ENCODE results near the gene CCT8. TPM values are rescaled to one million over a fixed set of nuclear protein-coding genes. Genes with fewer than 3 reads are reported as not detected.
A peak's percentile ranks its signal among the peaks of the same experiment; 100 is the strongest.

The CCT8 gene
- total RNA-seq, 1 experiment from 2014 or later = 128 TPM

GRCh38 chr21:29091033-29091432 is 17.6 kb upstream of the CCT8 start:
- Histone ChIP-seq H3K4me3 (no peak overlapping the region), H3K9me3 (ENCODE audit: insufficient read depth, low read depth) (no peaks in the 10 kb centered on the region), H3K4me2 (0 out of 2 replicates have a peak overlapping the region, but pooled peaks have one; percentile 26), H3K79me2 (ENCODE audit: low read depth) (no peaks in the 10 kb centered on the region), H3K27me3 (ENCODE audit: insufficient read depth, low read depth) (no peaks in the 10 kb centered on the region), H3K4me1 (replicated peaks; ENCODE audit: insufficient read depth) (peaks cover 16% of the 10 kb centered on the region), H3K9me2 (ENCODE audit: insufficient read depth) (no peaks in the 10 kb centered on the region), H4K20me1 (ENCODE audit: insufficient read depth) (no peaks in the 10 kb centered on the region), H3F3A (ENCODE audit: insufficient read depth, low read depth) (no peaks in the 10 kb centered on the region), H2AFZ (no peak overlapping the region), H3K27ac (no peak overlapping the region), H3K36me3 (ENCODE audit: low read depth) (no peaks in the 10 kb centered on the region)
- intact Hi-C loops (cut with micrococcal nuclease; ENCODE audit: unreplicated experiment) = loop anchor here (2.0 kb wide), 3 partner anchors 74 to 758 kb away; partner anchors contain the start of gene BACH1
- ChIA-PET CTCF (interaction anchor here (0.7 to 1.4 kb wide), 4 partner anchors 222 to 281 kb away, joined by 3 to 5 read pairs (median 4); no protein-coding TSS in a partner anchor), POLR2A (ENCODE audit: unreplicated experiment) (no interaction called here)
- BruUV-seq (replicated peaks) = no TSS peak
- DNase-seq = peak in 1 of 2 experiments; percentile 67
- TF ChIP-seq CTCF (conservative IDR thresholded peaks at IDR 0.05) = no peak
- no peak for TF ChIP-seq EZH2 (IDR thresholded peaks at IDR 0.05; ENCODE audit: low read depth)

- Histone ChIP-seq H3K9me2 (ENCODE audit: insufficient read depth) (no peaks in the 10 kb centered on the region), H2AFZ (no peak overlapping the region), H4K20me1 (ENCODE audit: insufficient read depth) (no peaks in the 10 kb centered on the region), H3K9me3 (ENCODE audit: insufficient read depth, low read depth) (no peaks in the 10 kb centered on the region), H3K27me3 (ENCODE audit: insufficient read depth, low read depth) (no peaks in the 10 kb centered on the region), H3K4me2 (no peak overlapping the region), H3K36me3 (ENCODE audit: low read depth) (no peaks in the 10 kb centered on the region), H3K27ac (no peak overlapping the region), H3K4me3 (no peak overlapping the region), H3K4me1 (replicated peaks; ENCODE audit: insufficient read depth) (peaks cover 2% of the 10 kb centered on the region; the same call in 1 of the 2 replicates), H3F3A (ENCODE audit: insufficient read depth, low read depth) (no peaks in the 10 kb centered on the region), H3K79me2 (ENCODE audit: low read depth) (no peaks in the 10 kb centered on the region)
- DNase-seq = no peak
- intact Hi-C loops (cut with micrococcal nuclease; ENCODE audit: unreplicated experiment) = no loop called here
- BruUV-seq (replicated peaks) = no TSS peak
- TF ChIP-seq CTCF (conservative IDR thresholded peaks at IDR 0.05) (no peak), EZH2 (IDR thresholded peaks at IDR 0.05; ENCODE audit: low read depth) (no peak)
- POLR2A ChIA-PET (ENCODE audit: unreplicated experiment) = no interaction called here
- CTCF ChIA-PET = interaction anchor here (0.6 kb wide), 1 partner anchor 263 kb away, joined by 4 read pairs; no protein-coding TSS in a partner anchor
These were observed 11.8 kb upstream of the CCT8 start for GRCh38 chr21:29085106-29085752.

- DNase-seq = no peak
- no TSS peak for BruUV-seq (replicated peaks)
- Histone ChIP-seq H2AFZ (no peak overlapping the region), H4K20me1 (ENCODE audit: insufficient read depth) (no peaks in the 10 kb centered on the region), H3K9me2 (ENCODE audit: insufficient read depth) (no peaks in the 10 kb centered on the region), H3K4me1 (replicated peaks; ENCODE audit: insufficient read depth) (no peaks in the 10 kb centered on the region), H3K4me3 (no peak overlapping the region), H3K27ac (no peak overlapping the region), H3K4me2 (no peak overlapping the region), H3K27me3 (ENCODE audit: insufficient read depth, low read depth) (no peaks in the 10 kb centered on the region), H3K9me3 (ENCODE audit: insufficient read depth, low read depth) (no peaks in the 10 kb centered on the region), H3K36me3 (ENCODE audit: low read depth) (no peaks in the 10 kb centered on the region), H3K79me2 (ENCODE audit: low read depth) (no peaks in the 10 kb centered on the region), H3F3A (ENCODE audit: insufficient read depth, low read depth) (no peaks in the 10 kb centered on the region)
- TF ChIP-seq CTCF (conservative IDR thresholded peaks at IDR 0.05) = no peak
- no peak for TF ChIP-seq EZH2 (IDR thresholded peaks at IDR 0.05; ENCODE audit: low read depth)
- intact Hi-C loops (cut with micrococcal nuclease; ENCODE audit: unreplicated experiment) = no loop called here
- ChIA-PET CTCF (no interaction called here), POLR2A (ENCODE audit: unreplicated experiment) (no interaction called here)
These were observed 10.9 kb upstream of the CCT8 start for GRCh38 chr21:29084372-29084771.

Measured in PC-9 (cell line).